ENCODE measurements around the gene RMRP.

DNA sequence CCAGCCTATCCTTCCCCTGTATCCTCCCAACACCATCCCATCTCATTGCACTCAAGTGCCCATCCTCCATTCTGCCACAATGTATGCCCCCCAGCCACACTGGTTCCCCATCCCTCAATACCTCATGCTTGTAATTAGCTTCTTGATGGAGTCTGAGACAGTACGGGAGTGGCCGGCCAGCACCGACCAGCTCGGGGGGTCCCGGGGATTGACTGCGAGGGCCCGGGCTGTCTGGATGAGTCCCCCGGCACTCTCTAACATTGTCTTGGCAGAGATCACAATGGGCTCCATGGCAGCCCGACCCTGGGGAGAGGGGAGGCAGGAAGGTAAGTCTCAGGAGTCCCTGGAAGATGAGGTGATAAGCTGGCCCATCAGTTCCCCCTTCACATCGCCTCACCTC, 49.1 kb upstream of the RMRP start:
- TF ChIP-seq POLR2A (IDR thresholded peaks at IDR 0.05), result no peak
- TF ChIP-seq, protein P1, sequence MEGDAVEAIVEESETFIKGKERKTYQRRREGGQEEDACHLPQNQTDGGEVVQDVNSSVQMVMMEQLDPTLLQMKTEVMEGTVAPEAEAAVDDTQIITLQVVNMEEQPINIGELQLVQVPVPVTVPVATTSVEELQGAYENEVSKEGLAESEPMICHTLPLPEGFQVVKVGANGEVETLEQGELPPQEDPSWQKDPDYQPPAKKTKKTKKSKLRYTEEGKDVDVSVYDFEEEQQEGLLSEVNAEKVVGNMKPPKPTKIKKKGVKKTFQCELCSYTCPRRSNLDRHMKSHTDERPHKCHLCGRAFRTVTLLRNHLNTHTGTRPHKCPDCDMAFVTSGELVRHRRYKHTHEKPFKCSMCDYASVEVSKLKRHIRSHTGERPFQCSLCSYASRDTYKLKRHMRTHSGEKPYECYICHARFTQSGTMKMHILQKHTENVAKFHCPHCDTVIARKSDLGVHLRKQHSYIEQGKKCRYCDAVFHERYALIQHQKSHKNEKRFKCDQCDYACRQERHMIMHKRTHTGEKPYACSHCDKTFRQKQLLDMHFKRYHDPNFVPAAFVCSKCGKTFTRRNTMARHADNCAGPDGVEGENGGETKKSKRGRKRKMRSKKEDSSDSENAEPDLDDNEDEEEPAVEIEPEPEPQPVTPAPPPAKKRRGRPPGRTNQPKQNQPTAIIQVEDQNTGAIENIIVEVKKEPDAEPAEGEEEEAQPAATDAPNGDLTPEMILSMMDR (IDR thresholded peaks at IDR 0.05), result no peak

All from lower leg skin (tissue), 3 donors.